NCI-H345 treated with DMSO at 0.1 percent for 48 hours (cell line): ENCODE results near the gene MS4A6A.
"Not testable (repeated sequence)": the region's sequence is repeated elsewhere in the genome, so short reads cannot be mapped to it uniquely, and the experiment has no call there.

Source experiments
- DNase-seq: peaks from one replicate; lab custom pipeline; 2025; ENCODE audit not compliant: unreplicated experiment; lab: John Stamatoyannopoulos, UW

Gene MS4A6A

DNA sequence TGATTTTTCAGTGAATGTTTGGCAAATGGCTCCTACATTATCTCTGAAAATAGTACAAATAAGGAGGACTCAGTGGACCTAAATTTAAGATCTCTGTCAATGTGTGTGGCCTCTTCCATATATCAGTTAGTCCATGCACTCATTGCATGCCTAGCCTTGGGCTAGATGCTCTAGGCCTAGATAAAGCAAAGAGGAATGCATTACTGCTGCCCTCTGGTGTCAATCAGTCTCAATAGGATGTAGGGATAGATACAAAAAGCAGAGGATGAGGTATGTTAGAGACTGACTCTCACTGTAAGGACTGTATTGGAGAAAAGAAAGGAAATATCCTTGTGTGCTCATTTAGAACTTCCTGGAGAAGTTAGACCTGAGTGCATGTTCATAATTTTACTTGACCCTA is 52.4 kb downstream of the MS4A6A start:
- no peak for DNase-seq

DNA sequence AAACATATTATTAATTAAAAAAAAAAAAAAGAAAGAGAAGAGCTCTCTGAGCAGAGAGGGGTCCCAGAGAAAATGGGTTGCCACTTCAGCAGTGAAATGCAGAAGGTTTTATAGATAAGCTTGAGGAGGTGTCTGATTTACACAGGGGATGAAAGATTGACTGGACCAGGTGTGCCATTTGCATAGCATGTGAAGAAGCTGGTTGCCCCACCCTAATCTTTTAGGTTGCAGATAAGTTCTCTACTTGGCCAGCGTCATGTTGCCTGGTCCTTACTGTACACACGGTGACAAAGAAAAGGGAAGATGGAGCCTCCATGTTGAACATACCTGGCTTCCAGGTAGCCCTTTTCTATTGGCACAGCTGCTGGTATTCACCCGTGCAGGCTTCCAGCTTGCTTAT is 53.0 kb downstream of the MS4A6A start:
- no peak for DNase-seq

GRCh38 chr11:60128866-60129265 is 54.0 kb downstream of the MS4A6A start:
- DNase-seq, result not testable (repeated sequence)

- DNase-seq, result no peak
These were observed 54.5 kb downstream of the MS4A6A start for GRCh38 chr11:60128376-60128775.

DNA sequence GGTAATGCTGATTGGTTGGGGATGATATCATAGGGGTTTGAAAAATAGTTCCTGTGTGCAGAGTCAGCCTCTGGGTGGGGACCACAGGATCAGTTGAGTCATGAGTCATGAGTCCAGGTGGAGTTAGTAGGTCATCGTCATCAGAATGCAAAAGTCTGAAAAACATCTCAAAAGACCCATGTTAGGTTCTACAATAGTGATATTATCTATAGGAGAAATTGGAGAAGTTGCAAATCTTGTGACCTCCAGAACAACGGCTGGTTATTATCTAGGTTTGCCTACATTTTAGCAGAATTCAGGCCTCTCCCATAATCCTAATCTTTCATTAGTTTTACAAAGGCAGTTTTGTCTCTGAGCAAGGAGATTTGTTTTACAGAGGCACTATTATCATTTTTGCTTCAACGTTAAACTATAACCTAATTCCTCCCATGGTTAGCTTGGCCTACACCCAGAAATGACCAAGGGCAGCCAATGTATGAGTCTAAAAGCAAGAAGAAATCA is 55.5 kb downstream of the MS4A6A start:
- no peak for DNase-seq

DNA sequence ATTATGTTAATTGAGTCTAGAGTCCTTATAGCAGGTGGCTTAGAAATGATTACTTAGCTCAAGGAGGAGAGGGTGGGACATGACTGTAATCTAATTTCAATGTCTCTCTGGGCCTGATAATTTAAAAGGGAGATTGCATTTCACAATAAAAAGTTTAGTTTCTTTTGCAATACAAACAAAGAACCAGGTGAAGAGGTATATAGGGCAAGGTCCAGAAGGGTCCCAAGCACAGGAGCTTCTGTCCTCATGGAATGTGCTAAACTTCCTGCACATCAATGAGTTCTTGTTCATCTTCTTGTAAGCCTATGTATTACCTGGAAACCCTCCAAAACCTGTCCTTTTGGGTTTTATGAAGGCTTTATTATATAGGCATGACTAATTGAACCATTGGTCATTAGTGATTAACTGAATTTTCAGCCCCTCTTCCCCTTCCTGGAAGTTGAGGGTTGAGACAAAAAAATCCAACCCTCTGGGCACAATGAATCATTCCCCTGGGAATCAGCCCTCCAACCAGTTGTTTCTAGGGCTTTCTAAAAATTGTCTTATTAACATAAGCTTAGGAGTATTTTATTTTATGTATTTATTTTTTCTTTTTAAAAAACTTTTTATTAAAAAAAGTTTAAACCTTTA is 56.8 kb downstream of the MS4A6A start:
- no peak for DNase-seq

DNA sequence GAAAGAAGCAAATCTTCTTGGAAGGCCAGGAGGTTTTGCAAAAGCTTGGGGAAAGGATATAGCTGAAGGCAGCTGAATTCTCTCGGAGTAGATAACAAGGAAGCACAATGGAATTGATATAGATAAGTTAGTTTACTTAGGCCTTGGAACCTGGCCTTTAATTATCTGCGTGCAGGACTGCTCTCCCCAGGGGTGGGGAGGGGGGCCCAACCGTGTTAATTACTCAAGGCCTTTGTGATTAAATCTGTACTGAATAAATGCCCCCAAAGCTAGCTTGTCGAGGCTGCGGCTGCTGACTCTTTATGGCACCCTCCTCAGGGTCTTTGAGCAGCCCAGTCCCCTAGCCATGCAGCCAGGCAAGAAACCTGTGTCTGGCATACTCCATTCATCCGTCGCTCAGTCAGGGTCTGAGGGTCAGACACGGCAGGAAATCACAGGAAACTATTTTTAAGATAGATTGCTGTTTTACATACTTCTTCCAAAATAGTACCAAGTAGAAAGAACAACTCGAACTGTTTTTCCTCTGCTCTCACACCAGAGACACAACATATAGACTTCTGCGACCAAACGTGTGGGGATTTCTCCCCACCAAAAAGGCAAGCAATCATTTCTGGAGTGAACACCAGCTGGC is 58.0 kb downstream of the MS4A6A start:
- DNase-seq, result no peak
